NT2/D1 (cell line): ENCODE measurements around the gene JAKMIP3.

Experiments used
- SUZ12 ChIP-seq: IDR thresholded peaks from 2 replicates; pipeline ENCODE4 v1.6.1; 2011; ENCODE audit not compliant: insufficient read length, insufficient read depth; ENCODE audit errors: extremely low read depth
- YY1 ChIP-seq: IDR thresholded peaks from 2 replicates; pipeline ENCODE4 v1.6.1; 2011; ENCODE audit not compliant: insufficient read length, insufficient read depth
- ZNF274 ChIP-seq: IDR thresholded peaks from 2 replicates; pipeline ENCODE4 v1.6.1; 2011; ENCODE audit warnings: mild to moderate bottlenecking, low read depth, low read length

GRCh38 chr10:132100091-132100481 is 34.3 kb downstream of the JAKMIP3 start:
- no peak for TF ChIP-seq YY1
- no peak for TF ChIP-seq SUZ12
- no peak for TF ChIP-seq ZNF274
